ENCODE measurements around the gene CASP7.

The CASP7 gene

GRCh38 chr10:113690749-113691148 is 11.0 kb downstream of the CASP7 start:
- Histone ChIP-seq H2AFZ (ENCODE audit: low read depth, low read length, severe bottlenecking) (no peak overlapping the region), H3K27me3 (ENCODE audit: low read length) (no peaks in the 10 kb centered on the region), H3K9me2 (replicated peaks; ENCODE audit: insufficient read depth, low read length) (no peaks in the 10 kb centered on the region), H3K36me3 (ENCODE audit: low read length) (no peaks in the 10 kb centered on the region), H3K9ac (ENCODE audit: low read length) (no peak overlapping the region), H3K4me2 (ENCODE audit: low read depth, low read length, poor library complexity, severe bottlenecking) (no peak overlapping the region), H3F3A (ENCODE audit: insufficient read depth) (no peaks in the 10 kb centered on the region), H4K20me1 (ENCODE audit: low read depth, low read length) (no peaks in the 10 kb centered on the region), H3K27ac (ENCODE audit: low read depth, low read length) (no peak overlapping the region), H3K4me3 (ENCODE audit: insufficient read depth, low read length, poor library complexity, severe bottlenecking) (no peak overlapping the region), H3K79me2 (ENCODE audit: insufficient read depth, low read length) (no peaks in the 10 kb centered on the region), H3K9me3 (ENCODE audit: insufficient read depth, low read length) (peaks cover 9% of the 10 kb centered on the region; the same call in 1 of the 2 replicates)
- no peak for TF ChIP-seq CTCF (IDR thresholded peaks at IDR 0.05; ENCODE audit: insufficient read depth, low read length, poor library complexity, severe bottlenecking)
- no peak for TF ChIP-seq EZH2phosphoT487 (conservative IDR thresholded peaks at IDR 0.05; ENCODE audit: low read length)

- no peaks in the 10 kb centered on the region for H3K79me2 ChIP-seq (ENCODE audit: insufficient read depth, low read length)
- H2AFZ ChIP-seq (ENCODE audit: low read depth, low read length, severe bottlenecking): no peak overlapping the region
Measured at GRCh38 chr10:113691381-113691780, 11.7 kb downstream of the CASP7 start.

GRCh38 chr10:113692271-113692670 is 12.6 kb downstream of the CASP7 start:
- no peaks in the 10 kb centered on the region for H3K9me2 ChIP-seq (replicated peaks; ENCODE audit: insufficient read depth, low read length)
- no peak overlapping the region for H3K9ac ChIP-seq (ENCODE audit: low read length)
- no peaks in the 10 kb centered on the region for H3K36me3 ChIP-seq (ENCODE audit: low read length)
- H3F3A ChIP-seq (ENCODE audit: insufficient read depth): no peaks in the 10 kb centered on the region
- H3K4me2 ChIP-seq (ENCODE audit: low read depth, low read length, poor library complexity, severe bottlenecking): no peak overlapping the region
- no peaks in the 10 kb centered on the region for H3K27me3 ChIP-seq (ENCODE audit: low read length)
- H3K4me3 ChIP-seq (ENCODE audit: insufficient read depth, low read length, poor library complexity, severe bottlenecking): no peak overlapping the region
- peaks cover 3% of the 10 kb centered on the region; the same call in 1 of the 2 replicates for H3K9me3 ChIP-seq (ENCODE audit: insufficient read depth, low read length)
- no peaks in the 10 kb centered on the region for H3K79me2 ChIP-seq (ENCODE audit: insufficient read depth, low read length)
- H3K27ac ChIP-seq (ENCODE audit: low read depth, low read length): no peak overlapping the region
- TF ChIP-seq EZH2phosphoT487 (conservative IDR thresholded peaks at IDR 0.05; ENCODE audit: low read length) (no peak), CTCF (IDR thresholded peaks at IDR 0.05; ENCODE audit: insufficient read depth, low read length, poor library complexity, severe bottlenecking) (no peak)
- no peaks in the 10 kb centered on the region for H4K20me1 ChIP-seq (ENCODE audit: low read depth, low read length)
- H2AFZ ChIP-seq (ENCODE audit: low read depth, low read length, severe bottlenecking): no peak overlapping the region

More at GRCh38 chr10:113691381-113691780, 11.7 kb downstream of the CASP7 start:
- H3F3A ChIP-seq (ENCODE audit: insufficient read depth): no peaks in the 10 kb centered on the region
- H4K20me1 ChIP-seq (ENCODE audit: low read depth, low read length): no peaks in the 10 kb centered on the region
- H3K9me3 ChIP-seq (ENCODE audit: insufficient read depth, low read length): peaks cover 9% of the 10 kb centered on the region; the same call in 1 of the 2 replicates
- H3K36me3 ChIP-seq (ENCODE audit: low read length): no peaks in the 10 kb centered on the region
- H3K4me2 ChIP-seq (ENCODE audit: low read depth, low read length, poor library complexity, severe bottlenecking): no peak overlapping the region
- no peak overlapping the region for H3K9ac ChIP-seq (ENCODE audit: low read length)
- H3K27ac ChIP-seq (ENCODE audit: low read depth, low read length): no peak overlapping the region
- no peaks in the 10 kb centered on the region for H3K27me3 ChIP-seq (ENCODE audit: low read length)
- H3K9me2 ChIP-seq (replicated peaks; ENCODE audit: insufficient read depth, low read length): no peaks in the 10 kb centered on the region
- H3K4me3 ChIP-seq (ENCODE audit: insufficient read depth, low read length, poor library complexity, severe bottlenecking): no peak overlapping the region
- TF ChIP-seq CTCF (IDR thresholded peaks at IDR 0.05; ENCODE audit: insufficient read depth, low read length, poor library complexity, severe bottlenecking) (no peak), EZH2phosphoT487 (conservative IDR thresholded peaks at IDR 0.05; ENCODE audit: low read length) (no peak)

Data from SU-DHL-6 (cell line).